AG04450 (cell line): ENCODE results near the gene MYADML2. TPM values are rescaled to one million over a fixed set of nuclear protein-coding genes. Genes with fewer than 3 reads are reported as not detected.
A peak's percentile ranks its signal among the peaks of the same experiment; 100 is the strongest.

Source experiments
- CTCF ChIA-PET: fragments of 300-600, 350-600 bp; formaldehyde crosslinking; extraction: SDS; loops from one replicate; lab custom pipeline; 2022; ENCODE audit warnings: antibody characterized with exemption, inconsistent platforms; lab: Charles Lee
- POLR2A ChIA-PET: fragments of 350-600 bp; formaldehyde crosslinking; extraction: SDS; loops from one replicate; lab custom pipeline; 2021; ENCODE audit warnings: antibody characterized with exemption, inconsistent platforms; lab: Yijun Ruan, JAX
- DNase-seq: peaks from one replicate; pipeline ENCODE4 v3.0.0-alpha.2; 2011; ENCODE audit warnings: low read depth, low spot score
- H3K27ac ChIP-seq: one replicate; pipeline ENCODE4 v1.5.1; 2012; ENCODE audit warnings: low read depth, low read length, control low read depth
- H3K27me3 ChIP-seq: one replicate; pipeline ENCODE4 v1.6.0; 2012; ENCODE audit warnings: low read length; ENCODE audit not compliant: control insufficient read depth, insufficient read depth
- H3K4me3 ChIP-seq: 2 replicates; pipeline ENCODE4 v1.5.1; 2011; ENCODE audit warnings: mild to moderate bottlenecking, low read depth, low read length, control low read depth
- H3K9me3 ChIP-seq: 2 replicates; pipeline ENCODE4 v1.5.1; 2012; ENCODE audit warnings: low read length; ENCODE audit not compliant: control insufficient read depth, insufficient read depth
- CTCF ChIP-seq: IDR thresholded peaks from 2 replicates; pipeline ENCODE4 v1.5.1; 2011; ENCODE audit warnings: low read depth, low read length, control low read depth, inconsistent platforms
- polyA plus RNA-seq: library from polyadenylated mRNA; depleted of rRNA; stranded (reverse); fragments of >200 nt; gene quantifications from 2 replicates; pipeline ENCODE4 v1.2.3, GENCODE V29; 2011

Gene MYADML2
- polyA plus RNA-seq, 1 experiment, result not detected

DNA sequence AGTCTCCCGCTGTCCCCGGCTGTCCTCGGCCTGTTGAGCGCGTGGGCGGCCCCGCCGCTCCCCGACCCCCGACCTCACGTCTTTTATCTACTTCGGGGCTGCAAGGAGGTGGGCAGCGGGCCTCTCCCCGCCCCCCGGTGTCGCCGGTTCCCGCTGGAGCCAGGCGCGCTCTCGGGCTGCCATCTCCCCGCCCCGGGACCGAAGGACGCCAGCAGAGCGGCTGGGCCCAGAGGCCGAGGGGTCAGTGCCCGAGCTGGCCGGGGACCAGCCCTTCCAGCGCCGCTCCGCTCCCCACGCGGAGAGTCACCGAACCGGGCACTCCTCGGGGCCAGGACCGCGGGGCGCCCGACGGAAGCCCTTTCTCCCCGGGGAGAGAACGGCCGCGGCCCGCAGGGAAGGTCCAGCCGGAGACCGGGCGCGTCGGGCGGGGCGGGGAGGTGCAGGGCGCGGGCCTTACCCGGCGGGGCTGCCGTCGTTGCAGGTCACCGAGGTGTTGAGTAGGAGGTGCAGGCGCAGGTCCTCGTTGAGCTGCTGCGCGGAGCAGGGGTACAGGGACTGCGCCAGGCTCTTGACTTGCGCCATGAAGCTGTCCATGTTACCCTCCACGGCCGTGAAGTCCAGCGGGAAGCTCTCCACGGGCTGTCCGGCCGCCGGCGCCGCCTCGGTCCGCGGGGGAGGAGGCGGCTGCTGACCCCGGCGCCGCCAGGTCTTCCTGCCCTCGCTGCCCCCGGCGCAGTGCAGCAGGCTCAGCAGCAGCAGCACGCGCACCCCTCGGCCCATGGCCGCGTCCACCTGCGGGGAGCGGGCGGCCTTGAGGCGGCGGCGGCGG lies 13.3 kb upstream of the MYADML2 start:
- H3K27me3 ChIP-seq, result peaks cover 47% of the 10 kb centered on the region
- peak overlapping the region; percentile 7; the same call in 1 of the 2 replicates for H3K4me3 ChIP-seq
- H3K27ac ChIP-seq, result no peak overlapping the region
- H3K9me3 ChIP-seq, result no peaks in the 10 kb centered on the region; the same call in 1 of the 2 replicates
- DNase-seq, result no peak
- CTCF ChIA-PET, result interaction anchor here (0.6 to 1.9 kb wide), 12 partner anchors 16 to 336 kb away, joined by 3 to 34 read pairs (median 4); partner anchors contain the start of genes CENPX, DCXR and LRRC45
- POLR2A ChIA-PET, result interaction anchor here (0.6 to 1.9 kb wide), 2 partner anchors 62 to 955 kb away, joined by 3 to 9 read pairs; partner anchors contain the start of genes CENPX and LRRC45
- no peak for TF ChIP-seq CTCF

DNA sequence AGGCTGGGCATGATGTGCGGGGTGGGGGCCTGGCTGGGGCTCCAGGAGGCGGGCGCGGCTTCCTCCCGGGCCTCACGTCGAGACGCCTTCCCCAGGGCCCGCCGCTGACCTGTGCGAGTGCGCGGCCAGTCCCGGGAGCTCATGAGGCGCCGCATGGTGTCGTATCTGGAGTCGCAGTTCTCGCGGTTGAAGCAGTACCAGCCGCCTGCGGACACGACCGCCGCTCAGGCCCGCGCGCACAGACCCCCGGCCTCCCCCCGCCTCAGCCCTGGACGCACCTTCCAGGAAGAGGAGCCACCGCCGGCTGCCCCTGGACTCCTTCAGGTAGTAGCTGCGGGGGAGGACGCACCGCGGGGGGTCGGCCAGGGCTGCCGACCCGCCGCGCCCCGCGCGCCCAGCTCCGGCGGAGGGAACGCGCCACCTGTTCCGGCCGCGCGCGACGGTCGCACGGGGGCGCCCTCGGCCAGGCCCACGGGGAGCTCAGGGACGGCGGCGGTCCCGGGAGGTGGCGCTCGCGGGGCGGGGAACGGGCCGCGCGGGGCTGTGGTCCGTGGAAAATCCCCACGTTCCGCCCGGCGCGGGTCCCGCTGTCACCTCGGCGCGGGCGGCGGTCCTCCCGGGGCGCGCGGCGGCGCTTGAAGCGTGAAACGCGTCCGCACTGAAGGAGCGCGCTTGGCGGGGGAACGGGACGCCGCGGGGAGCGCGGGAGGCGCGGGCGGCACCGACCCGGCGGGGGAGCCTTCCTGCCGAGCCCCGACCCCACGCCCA lies 12.5 kb upstream of the MYADML2 start:
- CTCF ChIA-PET, result interaction anchor here (0.6 to 1.9 kb wide), 12 partner anchors 15 to 337 kb away, joined by 3 to 34 read pairs (median 3); partner anchors contain the start of genes CENPX, DCXR and LRRC45
- no peak for DNase-seq
- no peak overlapping the region for H3K27ac ChIP-seq
- POLR2A ChIA-PET, result interaction anchor here (0.6 to 1.9 kb wide), 2 partner anchors 63 to 955 kb away, joined by 3 to 9 read pairs; partner anchors contain the start of genes CENPX and LRRC45
- peak overlapping the region; percentile 7; the same call in 1 of the 2 replicates for H3K4me3 ChIP-seq
- no peaks in the 10 kb centered on the region; the same call in 1 of the 2 replicates for H3K9me3 ChIP-seq
- H3K27me3 ChIP-seq, result peaks cover 47% of the 10 kb centered on the region
- peak; percentile 45 for TF ChIP-seq CTCF

GRCh38 chr17:81958633-81959342 lies 11.8 kb upstream of the MYADML2 start:
- CTCF ChIA-PET, result interaction anchor here (0.8 to 1.9 kb wide), 10 partner anchors 14 to 79 kb away, joined by 3 to 34 read pairs (median 4); partner anchors contain the start of genes CENPX, DCXR and LRRC45
- no peak for TF ChIP-seq CTCF
- POLR2A ChIA-PET, result interaction anchor here (1.9 kb wide), 1 partner anchor 64 kb away, joined by 9 read pairs; the partner anchor contains the start of genes CENPX and LRRC45
- Histone ChIP-seq H3K27ac (no peak overlapping the region), H3K27me3 (peaks cover 43% of the 10 kb centered on the region), H3K4me3 (no peak overlapping the region), H3K9me3 (no peaks in the 10 kb centered on the region; the same call in 1 of the 2 replicates)
- DNase-seq, result no peak

DNA sequence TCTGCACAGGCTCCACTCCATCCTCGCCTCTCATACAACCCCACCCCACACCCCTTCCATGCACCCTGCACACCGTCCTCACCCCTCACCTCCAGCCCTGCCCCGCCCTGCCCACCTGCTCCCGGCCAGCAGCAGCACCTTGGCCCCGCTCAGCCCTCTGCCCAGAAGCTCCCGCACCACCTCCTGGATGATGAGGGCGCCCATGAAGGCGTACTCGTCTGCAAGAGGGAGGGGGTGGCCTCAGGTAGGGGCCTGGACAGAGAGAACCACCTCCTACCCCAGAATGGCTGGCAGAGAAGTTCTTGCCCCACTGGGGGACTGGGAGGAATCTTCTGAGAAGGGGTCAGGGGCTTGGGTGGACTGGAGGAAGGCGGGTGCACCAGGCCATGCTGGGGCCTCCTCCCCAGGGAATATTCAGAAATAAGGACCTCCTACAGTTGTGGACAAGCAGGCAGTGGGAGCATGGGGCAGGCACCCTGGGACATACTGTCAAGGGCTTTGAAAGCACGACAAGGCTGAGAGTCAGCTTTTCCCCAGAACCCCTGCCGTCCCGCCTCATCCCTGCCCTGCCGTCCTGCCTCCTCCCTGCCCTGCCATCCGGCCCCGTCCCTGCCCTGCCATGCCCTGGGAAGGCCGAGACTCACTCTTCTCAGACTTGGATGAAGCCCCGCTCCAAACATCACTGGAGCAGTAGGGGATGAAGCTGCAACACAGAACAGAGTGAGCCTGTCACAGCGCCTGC lies 10.8 kb upstream of the MYADML2 start:
- CTCF ChIA-PET, result no interaction called here
- H3K27ac ChIP-seq, result no peak overlapping the region
- TF ChIP-seq CTCF, result no peak
- no peaks in the 10 kb centered on the region; the same call in 1 of the 2 replicates for H3K9me3 ChIP-seq
- DNase-seq, result no peak
- H3K27me3 ChIP-seq, result peaks cover 35% of the 10 kb centered on the region
- POLR2A ChIA-PET, result no interaction called here
- no peak overlapping the region for H3K4me3 ChIP-seq
